ENCODE data around the gene ARHGAP1. TPM values are rescaled to one million over a fixed set of nuclear protein-coding genes. Genes with fewer than 3 reads are reported as not detected.

The ARHGAP1 gene
- total RNA-seq, 1 experiment from 2014 or later, result 16.1 TPM

DNA sequence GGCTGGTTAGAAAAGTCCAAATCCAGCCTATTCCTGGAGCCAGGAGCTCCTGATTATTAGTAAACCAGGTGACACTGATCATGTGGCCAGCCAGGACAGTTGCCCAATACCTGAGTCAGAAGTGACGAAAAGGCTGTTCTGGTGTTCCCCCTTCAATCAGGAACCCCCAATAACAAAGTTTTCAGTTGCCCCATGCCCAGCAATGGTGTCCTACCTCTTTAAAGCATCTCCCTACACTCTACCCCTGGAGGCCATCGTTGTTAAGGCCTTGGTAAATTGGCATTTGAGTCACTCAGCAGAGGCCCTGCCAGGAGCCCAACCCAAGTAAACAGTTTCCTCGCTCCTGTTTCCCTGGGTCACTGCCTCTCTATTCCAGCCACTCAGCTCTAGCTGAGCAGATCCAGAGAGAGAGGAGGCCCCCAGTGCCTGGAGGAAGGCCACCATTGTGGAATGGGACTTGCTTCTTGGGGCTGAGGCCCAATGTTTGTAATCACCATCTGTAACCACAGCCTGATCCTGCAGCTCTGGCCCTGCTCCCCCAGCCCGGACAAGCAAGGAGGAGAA, 25.0 kb downstream of the ARHGAP1 start:
- TSS peak; percentile 4 for BruUV-seq (replicated peaks)
- TF ChIP-seq EZH2 (IDR thresholded peaks at IDR 0.05; ENCODE audit: low read length, unreplicated experiment) (no peak), EZH2phosphoT487 (IDR thresholded peaks at IDR 0.05; ENCODE audit: borderline replicate concordance, low read length) (no peak)
- TF ChIP-seq, protein P1, sequence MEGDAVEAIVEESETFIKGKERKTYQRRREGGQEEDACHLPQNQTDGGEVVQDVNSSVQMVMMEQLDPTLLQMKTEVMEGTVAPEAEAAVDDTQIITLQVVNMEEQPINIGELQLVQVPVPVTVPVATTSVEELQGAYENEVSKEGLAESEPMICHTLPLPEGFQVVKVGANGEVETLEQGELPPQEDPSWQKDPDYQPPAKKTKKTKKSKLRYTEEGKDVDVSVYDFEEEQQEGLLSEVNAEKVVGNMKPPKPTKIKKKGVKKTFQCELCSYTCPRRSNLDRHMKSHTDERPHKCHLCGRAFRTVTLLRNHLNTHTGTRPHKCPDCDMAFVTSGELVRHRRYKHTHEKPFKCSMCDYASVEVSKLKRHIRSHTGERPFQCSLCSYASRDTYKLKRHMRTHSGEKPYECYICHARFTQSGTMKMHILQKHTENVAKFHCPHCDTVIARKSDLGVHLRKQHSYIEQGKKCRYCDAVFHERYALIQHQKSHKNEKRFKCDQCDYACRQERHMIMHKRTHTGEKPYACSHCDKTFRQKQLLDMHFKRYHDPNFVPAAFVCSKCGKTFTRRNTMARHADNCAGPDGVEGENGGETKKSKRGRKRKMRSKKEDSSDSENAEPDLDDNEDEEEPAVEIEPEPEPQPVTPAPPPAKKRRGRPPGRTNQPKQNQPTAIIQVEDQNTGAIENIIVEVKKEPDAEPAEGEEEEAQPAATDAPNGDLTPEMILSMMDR (conservative IDR thresholded peaks at IDR 0.05; ENCODE audit: low read depth, low read length), result no peak
- H3K9me2 ChIP-seq (replicated peaks; ENCODE audit: low read length), result no peaks in the 10 kb centered on the region
- no peaks in the 10 kb centered on the region for H4K20me1 ChIP-seq (ENCODE audit: low read length)
- peak; percentile 94 for ATAC-seq
- H3K36me3 ChIP-seq (ENCODE audit: low read depth, low read length), result peaks cover 8% of the 10 kb centered on the region; the same call in 1 of the 2 replicates
- no peak overlapping the region for H2AFZ ChIP-seq (ENCODE audit: low read length)
- CTCF ChIA-PET, result interaction anchor here (0.7 kb wide), 1 partner anchor 25 kb away, joined by 3 read pairs; the partner anchor contains the start of genes ARHGAP1 and ZNF408
- DNase-seq, result peak; percentile 72
- intact Hi-C loops (cut with micrococcal nuclease), result loop anchor here (5.0 to 10.0 kb wide), 2 partner anchors 79 to 132 kb away; no protein-coding TSS in a partner anchor
- H3K27ac ChIP-seq (ENCODE audit: low read length), result peak overlapping the region; percentile 38
- peaks cover 13% of the 10 kb centered on the region for H3K4me1 ChIP-seq (ENCODE audit: insufficient read depth, low read length)
- no peak overlapping the region for H3K4me3 ChIP-seq (ENCODE audit: low read length)
- no peaks in the 10 kb centered on the region for H3K9me3 ChIP-seq (ENCODE audit: low read length)
- POLR2A ChIA-PET (ENCODE audit: unreplicated experiment), result interaction anchor here (0.6 kb wide), 1 partner anchor 829 kb away, joined by 3 read pairs; no protein-coding TSS in a partner anchor
- no peaks in the 10 kb centered on the region for H3K27me3 ChIP-seq (ENCODE audit: low read length)
- H3K9ac ChIP-seq (ENCODE audit: low read length), result no peak overlapping the region
- no peaks in the 10 kb centered on the region for H3F3A ChIP-seq (ENCODE audit: low read length, unreplicated experiment)
- 0 out of 2 replicates have a peak overlapping the region, but pooled peaks have one; percentile 13 for H3K4me2 ChIP-seq (ENCODE audit: low read length)
- no peaks in the 10 kb centered on the region for H3K79me2 ChIP-seq (ENCODE audit: low read length)

DNA sequence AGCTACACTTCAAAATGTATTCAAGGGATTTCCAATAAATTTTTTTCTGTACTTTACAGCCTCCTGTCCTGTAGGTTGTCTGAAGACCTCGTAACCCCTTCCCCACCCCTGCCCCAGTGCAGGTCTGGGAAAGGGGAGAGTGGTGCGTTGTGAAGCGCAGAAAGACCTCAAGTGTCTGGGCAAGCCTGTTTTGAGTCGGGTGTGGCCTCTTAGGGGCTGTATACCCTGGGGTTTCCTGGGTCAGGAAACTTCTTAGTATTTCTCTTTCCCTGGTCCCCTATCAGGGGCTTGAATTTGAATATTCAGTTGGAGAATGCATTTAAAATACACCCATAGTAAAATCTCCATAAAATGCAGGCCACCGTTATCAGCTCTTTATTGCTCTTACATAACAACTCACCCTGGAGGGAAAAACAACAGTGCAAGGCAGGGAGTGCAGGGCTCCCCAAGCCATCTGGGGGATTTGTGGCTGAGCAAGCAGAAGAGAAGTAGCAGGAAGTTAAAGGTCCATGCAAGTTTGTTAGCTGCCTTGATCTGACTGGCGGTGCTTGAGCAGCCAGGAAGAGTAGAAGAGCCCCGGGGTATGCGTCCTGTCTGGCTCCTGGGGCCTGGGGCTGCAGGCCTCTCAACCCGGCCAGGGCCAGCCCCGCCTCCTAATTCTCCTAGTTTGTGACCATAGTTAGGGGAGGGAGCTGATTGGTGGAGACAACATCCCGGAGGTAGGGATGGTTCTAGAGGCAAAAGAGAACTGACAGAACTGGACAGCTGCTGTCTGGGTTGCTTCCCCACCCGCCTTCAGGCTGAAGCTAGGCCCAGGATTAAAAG, 25.7 kb downstream of the ARHGAP1 start:
- H3F3A ChIP-seq (ENCODE audit: low read length, unreplicated experiment), result no peaks in the 10 kb centered on the region
- no peaks in the 10 kb centered on the region for H3K9me2 ChIP-seq (replicated peaks; ENCODE audit: low read length)
- DNase-seq (no peak), ATAC-seq (no peak; the same call in none of the 2 replicates)
- H4K20me1 ChIP-seq (ENCODE audit: low read length), result no peaks in the 10 kb centered on the region
- no peaks in the 10 kb centered on the region for H3K79me2 ChIP-seq (ENCODE audit: low read length)
- BruUV-seq (replicated peaks), result no TSS peak
- POLR2A ChIA-PET (ENCODE audit: unreplicated experiment), result interaction anchor here (0.6 kb wide), 1 partner anchor 828 kb away, joined by 3 read pairs; no protein-coding TSS in a partner anchor
- no peak overlapping the region for H3K4me2 ChIP-seq (ENCODE audit: low read length)
- H3K4me3 ChIP-seq (ENCODE audit: low read length), result no peak overlapping the region
- no peak overlapping the region for H2AFZ ChIP-seq (ENCODE audit: low read length)
- intact Hi-C loops (cut with micrococcal nuclease), result loop anchor here (5.0 to 10.0 kb wide), 2 partner anchors 80 to 133 kb away; no protein-coding TSS in a partner anchor
- TF ChIP-seq EZH2phosphoT487 (IDR thresholded peaks at IDR 0.05; ENCODE audit: borderline replicate concordance, low read length) (no peak), EZH2 (IDR thresholded peaks at IDR 0.05; ENCODE audit: low read length, unreplicated experiment) (no peak)
- TF ChIP-seq, protein P1 (conservative IDR thresholded peaks at IDR 0.05; ENCODE audit: low read depth, low read length), result no peak
- H3K9me3 ChIP-seq (ENCODE audit: low read length), result no peaks in the 10 kb centered on the region
- no peak overlapping the region for H3K9ac ChIP-seq (ENCODE audit: low read length)
- H3K4me1 ChIP-seq (ENCODE audit: insufficient read depth, low read length), result peaks cover 13% of the 10 kb centered on the region
- CTCF ChIA-PET, result interaction anchor here (0.7 kb wide), 1 partner anchor 26 kb away, joined by 3 read pairs; the partner anchor contains the start of genes ARHGAP1 and ZNF408
- H3K27me3 ChIP-seq (ENCODE audit: low read length), result no peaks in the 10 kb centered on the region
- H3K27ac ChIP-seq (ENCODE audit: low read length), result peak overlapping the region; percentile 38
- peaks cover 11% of the 10 kb centered on the region for H3K36me3 ChIP-seq (ENCODE audit: low read depth, low read length)

Data from PC-3 (cell line).